Measurements from ENCODE around the gene RAG1.
A peak's percentile ranks its signal among the peaks of the same experiment; 100 is the strongest.
"Not testable (repeated sequence)": the region's sequence is repeated elsewhere in the genome, so short reads cannot be mapped to it uniquely, and the experiment has no call there.

The RAG1 gene

DNA sequence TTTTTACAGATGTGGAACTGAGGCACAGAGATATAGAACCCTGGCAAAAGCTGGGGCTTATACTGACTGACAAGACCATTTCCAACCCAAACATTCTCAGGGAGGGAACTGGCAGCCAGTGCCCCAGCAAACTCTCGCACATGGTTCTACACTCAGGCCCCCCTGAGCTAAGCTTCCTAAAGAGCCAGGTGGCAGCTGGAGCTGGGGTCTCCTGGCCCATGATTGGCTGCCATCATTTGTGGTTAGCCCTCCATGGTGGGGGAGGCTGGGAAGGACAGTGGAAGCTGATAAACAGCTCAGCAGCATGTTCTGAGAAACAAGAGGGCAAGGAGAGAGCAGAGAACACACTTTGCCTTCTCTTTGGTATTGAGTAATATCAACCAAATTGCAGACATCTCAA, at the start of gene RAG1:
TSS of gene RAG1 (plus strand) at position 314 of the 400 bp plus-strand sequence. CDS start 5,298 bp downstream, outside the sequence.
- no peak for DNase-seq (ENCODE audit: low spot score)

DNA sequence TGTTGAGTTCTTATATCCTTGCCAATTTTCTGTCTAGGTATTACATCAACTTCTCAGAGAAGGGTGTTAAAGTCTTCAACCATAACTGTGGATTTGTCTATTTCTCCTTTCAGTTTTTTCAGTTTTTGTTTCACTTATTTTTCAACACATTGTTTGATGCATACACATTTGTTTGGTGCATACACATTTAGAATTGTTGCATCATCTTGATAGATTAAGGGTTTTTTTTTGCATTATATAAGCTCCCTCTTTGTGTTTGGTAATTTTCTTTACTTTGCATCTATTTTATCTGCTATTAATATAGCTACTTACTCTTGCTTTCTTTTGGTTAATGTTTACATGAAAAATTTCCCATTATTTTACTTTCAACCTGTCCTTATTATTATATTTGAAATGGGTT, 37.0 kb upstream of the RAG1 start:
- no peak for DNase-seq (ENCODE audit: low spot score)

DNA sequence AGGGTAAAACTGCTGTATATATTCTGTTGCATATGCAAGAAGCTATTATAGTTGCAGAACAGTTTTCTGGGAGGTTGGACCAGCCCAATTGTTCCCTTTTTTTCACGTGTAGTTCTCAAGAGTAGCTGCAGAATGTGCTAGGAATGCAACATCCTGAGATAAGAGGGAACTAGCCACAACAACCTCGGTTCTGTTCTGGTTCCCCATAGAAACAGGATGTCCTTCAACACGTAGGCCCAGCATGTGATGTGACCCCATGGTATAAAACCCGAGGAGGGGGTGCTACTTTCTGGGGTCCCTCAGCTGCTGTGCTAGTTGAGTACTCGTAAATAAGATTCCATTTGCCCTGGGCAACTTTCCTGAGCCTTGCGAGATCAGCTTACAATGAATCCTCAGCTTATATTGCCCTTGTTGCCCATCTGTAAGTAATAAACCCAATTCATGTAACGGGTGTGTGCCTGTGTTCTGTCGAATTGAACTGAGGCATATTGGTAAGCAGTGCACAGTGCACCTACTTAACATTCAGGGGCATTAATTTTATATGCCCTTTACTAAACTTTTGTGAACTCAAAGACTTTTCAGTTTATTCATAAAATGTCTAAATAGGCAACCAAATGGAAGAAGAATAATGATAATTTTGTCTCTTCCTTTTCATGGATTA, 34.7 kb upstream of the RAG1 start:
- no peak for DNase-seq (ENCODE audit: low spot score)

DNA sequence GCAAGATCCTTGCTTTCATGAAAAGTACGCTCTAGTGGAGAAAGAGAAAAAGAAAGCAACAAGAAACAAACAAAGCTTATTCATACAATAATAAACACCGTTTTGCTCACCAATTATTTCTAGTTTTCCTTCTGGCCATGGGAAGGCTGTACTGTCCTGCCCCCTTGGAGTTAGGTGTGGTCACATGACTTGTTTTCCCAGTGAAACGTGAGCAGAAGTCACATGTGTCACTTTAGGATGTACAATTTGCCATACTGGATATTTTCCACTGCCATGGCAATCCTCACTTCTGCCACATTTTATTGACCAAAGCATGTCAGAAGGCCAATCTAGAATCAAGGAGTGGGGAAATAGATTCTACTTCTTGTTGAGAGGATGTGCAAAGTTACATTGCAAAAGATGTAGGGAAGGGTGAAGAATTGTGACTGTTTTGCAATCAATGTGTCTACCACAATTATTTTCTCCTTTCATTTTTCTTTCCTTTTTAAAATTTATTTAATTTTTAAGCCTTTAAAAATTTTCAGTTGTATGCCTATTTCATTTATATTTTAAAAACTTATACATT, 33.4 kb upstream of the RAG1 start:
- no peak for DNase-seq (ENCODE audit: low spot score)

DNA sequence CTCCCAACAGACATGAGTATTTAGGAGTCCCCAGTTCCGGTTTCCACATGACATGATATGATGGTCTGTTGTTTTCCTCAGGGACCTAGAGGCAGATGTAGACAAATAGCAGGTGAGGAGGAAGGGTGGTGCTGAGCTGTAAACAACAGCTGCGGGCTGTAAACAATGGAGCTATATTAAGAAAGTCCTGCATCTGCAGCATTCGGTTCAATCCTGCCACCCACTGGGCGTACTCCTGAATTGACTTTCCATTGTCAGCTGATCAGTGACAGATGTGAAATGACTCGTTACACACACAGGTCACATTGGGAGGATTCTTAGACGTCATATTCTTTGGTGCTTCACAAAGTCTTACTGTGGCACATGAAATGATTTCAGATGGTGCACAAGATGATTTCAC, 26.8 kb upstream of the RAG1 start:
- DNase-seq (ENCODE audit: low spot score) = peak; percentile 74

DNA sequence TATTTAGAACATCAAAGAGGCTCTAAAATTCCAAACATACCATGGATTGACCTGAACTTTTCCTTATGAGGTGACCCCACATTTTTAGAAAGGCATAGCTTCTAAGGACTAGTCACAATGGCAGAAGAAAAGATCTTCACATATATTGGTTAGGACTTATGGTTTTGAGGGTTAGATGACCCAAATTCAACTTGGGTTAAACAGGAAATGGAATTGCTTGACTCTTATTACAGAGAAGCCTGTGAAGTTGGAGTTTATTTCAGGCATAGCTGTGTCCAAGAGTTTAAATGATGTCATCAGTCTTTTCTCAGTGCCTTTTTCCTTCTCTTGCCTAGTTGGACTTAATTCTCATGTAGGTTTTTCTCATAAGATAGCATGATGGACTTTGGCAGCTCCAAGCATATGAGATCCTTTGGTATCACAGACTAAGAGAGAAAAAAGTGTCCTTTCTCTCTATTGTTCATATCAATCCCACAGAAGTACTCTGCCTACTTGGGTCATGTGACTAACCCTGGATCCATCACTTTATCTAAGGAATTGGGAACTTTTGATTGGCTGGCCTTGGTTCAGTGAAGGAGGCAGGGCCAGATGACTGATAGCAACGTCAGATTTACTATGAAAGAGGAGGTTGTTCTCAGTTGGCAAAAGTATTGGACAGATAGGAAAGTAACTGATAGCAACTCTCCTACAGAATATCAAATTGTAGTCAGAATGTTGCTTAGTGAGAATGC, 17.3 kb upstream of the RAG1 start:
- peak; percentile 14 for DNase-seq (ENCODE audit: low spot score)

DNA sequence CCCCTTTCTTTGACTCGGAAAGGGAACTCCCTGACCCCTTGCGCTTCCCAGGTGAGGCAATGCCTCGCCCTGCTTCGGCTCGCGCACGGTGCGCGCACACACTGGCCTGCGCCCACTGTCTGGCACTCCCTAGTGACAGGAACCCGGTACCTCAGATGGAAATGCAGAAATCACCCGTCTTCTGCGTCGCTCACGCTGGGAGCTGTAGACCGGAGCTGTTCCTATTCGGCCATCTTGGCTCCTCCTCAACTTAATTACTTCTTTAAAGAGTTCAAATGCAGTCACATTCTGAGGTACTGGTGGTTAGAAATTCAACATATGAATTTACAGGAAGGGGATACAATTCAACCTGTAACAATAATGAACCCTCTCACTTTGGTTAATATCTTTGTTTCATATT, 10.4 kb upstream of the RAG1 start:
- not testable (repeated sequence) for DNase-seq (ENCODE audit: low spot score)

DNA sequence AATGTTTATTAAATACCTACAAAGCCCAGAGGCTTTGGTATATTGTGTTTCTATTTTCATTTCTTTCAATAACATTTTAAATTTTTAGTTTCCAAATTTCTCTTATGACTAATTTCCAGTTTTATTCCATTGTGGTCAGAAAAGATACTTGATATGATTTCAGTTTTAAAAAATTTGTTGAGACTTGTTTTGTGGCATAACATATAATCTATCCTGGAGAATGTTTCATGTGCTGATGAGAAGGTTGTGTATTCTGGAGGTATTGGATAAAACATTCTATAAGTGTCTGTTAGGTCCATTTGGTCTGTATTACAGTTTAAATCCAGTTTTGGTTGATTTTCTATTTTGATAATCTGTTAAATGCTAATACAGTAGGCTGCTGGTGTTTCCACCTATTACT, 9.8 kb upstream of the RAG1 start:
- no peak for DNase-seq (ENCODE audit: low spot score)

DNA sequence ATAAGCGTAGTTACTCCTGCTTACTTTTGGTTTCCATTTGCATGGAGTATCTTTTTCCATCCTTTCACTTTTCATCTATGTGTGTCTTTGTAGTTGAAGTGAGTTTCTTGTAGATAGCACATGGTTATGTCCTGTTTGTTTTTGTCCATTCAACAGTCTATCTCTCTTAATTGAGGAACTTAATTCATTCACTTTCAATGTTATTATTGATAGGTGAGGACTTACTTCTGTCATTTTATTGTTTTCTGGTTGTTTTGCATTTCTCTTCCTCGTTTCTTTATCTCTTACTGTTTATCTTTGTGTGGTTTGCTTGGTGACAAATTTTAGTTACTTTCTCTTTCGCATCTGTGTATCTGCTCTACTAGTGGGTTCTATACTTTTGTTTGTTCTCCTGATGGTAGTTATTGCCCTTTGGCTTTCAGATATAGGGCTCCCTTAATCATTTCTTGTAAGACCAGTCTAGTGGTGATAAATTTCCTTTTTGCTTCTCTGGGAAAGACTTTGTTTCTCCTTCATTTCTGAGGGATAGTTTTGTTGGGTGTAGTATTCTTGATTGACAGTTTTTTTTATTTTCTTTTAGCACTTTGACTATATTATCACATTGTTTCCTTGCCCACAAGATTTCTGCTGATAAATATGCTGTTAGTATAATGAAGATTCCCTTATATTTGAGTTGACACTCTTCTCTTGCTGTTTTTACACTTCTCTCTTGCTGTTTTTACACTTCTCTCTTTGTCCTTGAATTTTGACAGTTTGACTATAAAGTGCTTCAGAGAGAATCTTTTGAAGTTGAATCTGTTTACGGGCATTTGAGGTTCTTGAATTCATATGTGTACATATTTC, 9.0 kb upstream of the RAG1 start:
- no peak for DNase-seq (ENCODE audit: low spot score)

DNA sequence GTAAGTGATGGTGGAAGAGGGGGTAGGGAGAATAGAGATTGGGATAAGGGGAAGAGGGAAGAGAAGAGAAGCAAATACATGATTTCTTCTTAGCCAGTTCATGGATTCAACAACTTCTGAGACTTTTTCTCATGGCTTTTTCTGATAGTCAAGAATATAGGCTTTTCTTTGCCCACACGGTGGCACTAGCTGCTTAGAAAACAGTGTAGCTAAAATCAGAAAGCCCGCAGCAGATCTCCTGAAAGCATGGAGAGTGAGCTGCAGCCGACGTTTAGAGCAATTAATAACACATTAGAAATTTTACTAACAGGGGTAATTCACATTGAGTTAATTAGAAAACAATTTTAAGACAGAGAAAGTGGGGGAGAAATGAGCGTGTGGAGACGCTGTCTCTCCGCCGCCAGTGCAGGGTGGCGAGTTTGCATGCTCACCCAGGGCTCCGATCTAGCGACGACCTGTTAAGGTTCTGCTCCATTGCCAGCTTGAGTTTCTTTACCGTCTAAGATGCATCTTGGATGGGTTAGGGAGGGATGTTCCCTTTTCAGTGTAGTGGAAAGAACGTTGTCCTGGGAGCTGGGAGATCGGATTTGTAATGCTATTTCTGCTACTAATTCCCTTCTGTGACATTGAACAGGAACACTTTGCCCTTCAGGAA, 3.3 kb upstream of the RAG1 start:
- peak; percentile 61 for DNase-seq (ENCODE audit: low spot score)

DNA sequence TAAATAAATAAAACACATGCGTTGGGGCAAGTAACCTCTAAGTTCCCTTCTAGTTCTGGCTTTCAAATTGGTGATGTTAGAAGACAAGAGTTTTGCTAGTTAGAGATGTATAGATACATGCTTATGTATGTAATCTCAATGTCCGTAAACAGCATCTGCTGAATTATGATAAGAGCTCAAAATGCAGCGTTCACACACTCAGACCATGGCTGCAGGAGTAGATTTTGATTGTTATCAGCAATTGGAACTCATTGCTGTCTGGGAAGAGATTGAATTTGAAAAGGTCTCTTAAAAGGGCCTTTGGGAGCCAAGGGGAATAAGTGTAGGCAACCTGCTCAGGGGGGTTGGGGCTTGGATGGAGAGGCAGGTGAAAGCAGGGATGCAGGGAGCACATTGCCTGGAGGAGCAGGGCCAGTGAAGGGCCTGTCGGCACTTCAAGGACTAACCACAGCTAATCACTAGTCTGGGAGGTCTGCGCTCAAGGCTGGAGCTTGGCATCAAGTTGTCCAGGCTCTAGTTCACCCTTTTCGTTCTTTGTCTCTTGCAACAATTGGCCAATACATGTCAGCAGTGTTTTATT, 2.7 kb upstream of the RAG1 start:
- no peak for DNase-seq (ENCODE audit: low spot score)

DNA sequence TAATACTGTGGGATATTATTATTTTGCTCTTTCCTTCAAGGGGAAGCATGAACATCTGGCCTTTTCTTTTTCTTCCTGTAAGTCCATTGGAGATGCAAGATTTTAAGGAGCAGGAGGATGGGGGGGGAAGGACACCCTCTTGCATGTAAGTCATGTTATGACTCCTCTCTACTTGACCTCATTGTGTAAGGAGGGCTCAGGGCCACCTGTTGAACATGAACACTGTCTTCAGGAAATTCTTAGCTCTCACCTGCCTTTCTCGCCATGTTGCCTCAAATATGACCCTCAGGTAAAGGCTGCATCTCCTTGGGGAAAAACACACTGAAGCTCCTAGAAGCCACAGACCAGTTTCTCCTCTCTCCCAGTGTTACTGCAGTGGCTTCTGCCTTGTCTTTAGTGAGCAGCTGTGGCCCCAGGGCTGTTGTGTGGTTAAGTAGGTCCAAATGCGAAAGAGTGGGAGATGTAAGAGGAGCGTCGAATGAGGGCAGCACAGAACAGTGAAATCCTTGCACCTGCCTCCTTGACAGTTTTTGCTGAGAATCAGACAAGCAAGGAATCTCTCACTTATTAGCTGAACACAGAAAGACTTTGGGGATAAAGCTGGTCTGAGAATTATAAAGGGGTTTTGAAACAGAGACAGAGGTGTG, 1.3 kb upstream of the RAG1 start:
- no peak for DNase-seq (ENCODE audit: low spot score)

DNA sequence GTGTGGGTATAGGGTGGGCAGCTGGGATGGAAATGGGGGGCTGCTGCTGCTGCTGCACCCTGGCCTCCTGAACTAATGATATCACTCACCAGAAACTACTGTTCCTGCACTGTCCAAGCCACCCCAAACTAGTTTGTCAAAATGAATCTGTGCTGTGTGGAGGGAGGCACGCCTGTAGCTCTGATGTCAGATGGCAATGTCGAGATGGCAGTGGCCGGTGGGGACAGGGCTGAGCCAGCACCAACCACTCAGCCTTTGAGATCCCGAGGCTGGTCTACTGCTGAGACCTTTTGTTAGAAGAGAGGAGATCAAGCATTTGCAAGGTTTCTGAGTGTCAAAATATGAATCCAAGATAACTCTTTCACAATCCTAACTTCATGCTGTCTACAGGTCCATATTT, 1.3 kb downstream of the RAG1 start:
- no peak for DNase-seq (ENCODE audit: low spot score)

DNA sequence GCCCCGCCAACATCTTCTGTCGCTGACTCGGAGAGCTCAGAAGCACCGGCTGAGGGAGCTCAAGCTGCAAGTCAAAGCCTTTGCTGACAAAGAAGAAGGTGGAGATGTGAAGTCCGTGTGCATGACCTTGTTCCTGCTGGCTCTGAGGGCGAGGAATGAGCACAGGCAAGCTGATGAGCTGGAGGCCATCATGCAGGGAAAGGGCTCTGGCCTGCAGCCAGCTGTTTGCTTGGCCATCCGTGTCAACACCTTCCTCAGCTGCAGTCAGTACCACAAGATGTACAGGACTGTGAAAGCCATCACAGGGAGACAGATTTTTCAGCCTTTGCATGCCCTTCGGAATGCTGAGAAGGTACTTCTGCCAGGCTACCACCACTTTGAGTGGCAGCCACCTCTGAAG, 6.7 kb downstream of the RAG1 start:
- DNase-seq (ENCODE audit: low spot score) = no peak

DNA sequence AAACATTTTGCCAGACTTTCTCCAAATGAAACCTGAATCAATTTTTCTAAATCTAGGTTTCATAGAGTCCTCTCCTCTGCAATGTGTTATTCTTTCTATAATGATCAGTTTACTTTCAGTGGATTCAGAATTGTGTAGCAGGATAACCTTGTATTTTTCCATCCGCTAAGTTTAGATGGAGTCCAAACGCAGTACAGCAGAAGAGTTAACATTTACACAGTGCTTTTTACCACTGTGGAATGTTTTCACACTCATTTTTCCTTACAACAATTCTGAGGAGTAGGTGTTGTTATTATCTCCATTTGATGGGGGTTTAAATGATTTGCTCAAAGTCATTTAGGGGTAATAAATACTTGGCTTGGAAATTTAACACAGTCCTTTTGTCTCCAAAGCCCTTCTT, 9.6 kb downstream of the RAG1 start:
- DNase-seq (ENCODE audit: low spot score) = no peak

DNA sequence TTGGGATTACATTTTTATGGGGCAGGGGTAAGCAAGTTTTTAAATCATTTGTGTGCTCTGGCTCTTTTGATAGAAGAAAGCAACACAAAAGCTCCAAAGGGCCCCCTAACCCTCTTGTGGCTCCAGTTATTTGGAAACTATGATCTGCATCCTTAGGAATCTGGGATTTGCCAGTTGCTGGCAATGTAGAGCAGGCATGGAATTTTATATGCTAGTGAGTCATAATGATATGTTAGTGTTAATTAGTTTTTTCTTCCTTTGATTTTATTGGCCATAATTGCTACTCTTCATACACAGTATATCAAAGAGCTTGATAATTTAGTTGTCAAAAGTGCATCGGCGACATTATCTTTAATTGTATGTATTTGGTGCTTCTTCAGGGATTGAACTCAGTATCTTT, 10.1 kb downstream of the RAG1 start:
- DNase-seq (ENCODE audit: low spot score) = peak; percentile 17

DNA sequence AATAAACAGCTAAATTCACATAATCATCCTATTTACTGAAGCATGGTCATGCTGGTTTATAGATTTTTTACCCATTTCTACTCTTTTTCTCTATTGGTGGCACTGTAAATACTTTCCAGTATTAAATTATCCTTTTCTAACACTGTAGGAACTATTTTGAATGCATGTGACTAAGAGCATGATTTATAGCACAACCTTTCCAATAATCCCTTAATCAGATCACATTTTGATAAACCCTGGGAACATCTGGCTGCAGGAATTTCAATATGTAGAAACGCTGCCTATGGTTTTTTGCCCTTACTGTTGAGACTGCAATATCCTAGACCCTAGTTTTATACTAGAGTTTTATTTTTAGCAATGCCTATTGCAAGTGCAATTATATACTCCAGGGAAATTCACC, 10.7 kb downstream of the RAG1 start:
- DNase-seq (ENCODE audit: low spot score) = no peak

DNA sequence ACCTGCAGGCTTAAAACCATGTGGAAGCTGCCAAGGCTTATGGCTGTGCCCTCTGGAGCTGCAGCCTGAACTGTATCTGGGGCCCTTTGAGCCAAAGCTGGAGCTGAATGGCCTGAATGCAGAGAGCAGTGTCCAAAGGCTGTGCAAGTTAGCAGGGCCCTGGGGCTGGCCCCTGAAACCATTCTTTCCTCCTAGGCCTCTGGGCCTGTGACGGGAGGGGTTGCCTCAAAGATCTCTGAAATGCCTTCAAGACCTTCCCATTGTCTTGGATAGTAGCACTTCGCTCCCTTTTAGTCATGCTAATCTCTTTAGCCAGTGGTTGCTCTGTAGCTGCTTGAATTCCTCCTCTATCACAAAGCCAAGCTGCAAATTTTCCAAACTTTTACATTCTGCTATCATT, 13.7 kb downstream of the RAG1 start:
- DNase-seq (ENCODE audit: low spot score) = no peak

DNA sequence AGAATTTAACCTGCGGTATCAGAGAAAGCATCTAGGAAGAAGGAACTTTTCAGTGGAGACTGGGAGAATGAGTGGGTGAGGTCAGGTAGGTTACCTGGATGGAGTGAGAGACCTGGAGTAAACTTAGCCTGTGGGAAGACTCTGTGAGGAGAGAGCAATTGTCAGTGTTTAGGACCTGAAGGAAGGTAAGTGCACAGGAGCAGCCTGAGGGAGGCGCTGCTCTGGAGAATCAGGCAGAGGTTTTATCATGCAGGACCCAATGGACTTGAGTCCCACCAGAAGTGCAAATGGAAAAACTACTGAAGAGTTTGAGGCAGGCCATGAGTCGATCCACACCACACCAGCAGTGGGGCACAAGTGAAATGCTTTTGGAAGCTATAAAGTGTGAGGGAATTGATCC, 15.9 kb downstream of the RAG1 start:
- no peak for DNase-seq (ENCODE audit: low spot score)

DNA sequence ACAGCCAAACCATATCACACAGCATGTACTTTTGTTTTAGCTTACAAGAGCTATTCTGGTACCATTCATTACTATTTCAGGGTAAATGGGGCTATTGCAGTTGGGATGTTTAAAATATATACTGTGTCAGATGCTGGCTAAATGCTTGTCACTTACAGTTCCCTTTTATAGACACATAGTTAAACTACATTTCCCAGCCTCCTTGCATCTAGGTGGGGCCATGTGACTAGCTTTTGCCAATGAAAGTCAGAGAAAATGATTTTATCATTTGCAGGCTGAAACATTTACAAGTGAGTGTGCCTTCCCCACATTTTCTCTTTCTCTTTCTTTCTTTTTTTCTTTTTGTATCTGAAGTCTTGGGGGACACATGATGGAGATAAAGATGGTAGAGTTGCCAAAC, 18.7 kb downstream of the RAG1 start:
- DNase-seq (ENCODE audit: low spot score) = no peak

DNA sequence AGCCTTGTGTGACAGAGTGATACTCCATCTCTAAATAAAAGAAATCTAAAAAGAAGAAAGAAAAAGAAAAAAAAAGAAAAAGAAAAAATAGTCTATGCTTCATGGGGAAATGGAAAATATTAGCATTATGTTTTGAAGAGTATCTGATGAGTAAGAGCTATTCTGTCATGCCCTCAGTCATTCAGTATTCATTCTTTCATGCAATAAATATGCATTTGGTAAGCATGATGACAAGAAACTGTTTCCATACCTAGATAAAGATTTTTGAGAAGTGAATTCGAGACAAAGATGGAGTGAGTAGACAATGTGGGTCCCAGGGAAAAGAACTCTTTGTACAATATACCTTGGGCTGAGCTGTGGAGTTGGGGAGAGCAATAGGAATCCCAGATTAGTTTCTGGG, 20.3 kb downstream of the RAG1 start:
- no peak for DNase-seq (ENCODE audit: low spot score)
